ENCODE measurements around the gene CRNKL1.

DNA sequence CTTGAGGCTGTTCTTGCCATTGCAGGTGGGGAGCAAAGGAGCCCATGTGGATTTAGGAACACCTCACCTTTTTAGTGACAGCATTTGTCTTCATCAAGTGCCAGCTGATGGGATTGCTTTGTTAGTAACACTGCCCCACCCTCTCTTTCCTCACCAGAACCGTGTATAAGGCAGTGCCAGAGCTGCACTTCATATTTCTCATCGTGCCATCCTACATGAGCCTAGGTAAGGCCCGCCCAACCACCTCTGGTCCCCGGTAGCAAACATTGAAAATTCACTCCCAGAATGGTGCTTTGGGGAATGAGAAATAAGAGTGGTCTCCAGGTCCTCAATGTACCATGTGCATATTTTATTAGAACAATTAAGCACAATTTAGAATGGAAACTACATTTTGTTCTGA lies 22.8 kb upstream of the CRNKL1 start:
- TF ChIP-seq, protein P1, sequence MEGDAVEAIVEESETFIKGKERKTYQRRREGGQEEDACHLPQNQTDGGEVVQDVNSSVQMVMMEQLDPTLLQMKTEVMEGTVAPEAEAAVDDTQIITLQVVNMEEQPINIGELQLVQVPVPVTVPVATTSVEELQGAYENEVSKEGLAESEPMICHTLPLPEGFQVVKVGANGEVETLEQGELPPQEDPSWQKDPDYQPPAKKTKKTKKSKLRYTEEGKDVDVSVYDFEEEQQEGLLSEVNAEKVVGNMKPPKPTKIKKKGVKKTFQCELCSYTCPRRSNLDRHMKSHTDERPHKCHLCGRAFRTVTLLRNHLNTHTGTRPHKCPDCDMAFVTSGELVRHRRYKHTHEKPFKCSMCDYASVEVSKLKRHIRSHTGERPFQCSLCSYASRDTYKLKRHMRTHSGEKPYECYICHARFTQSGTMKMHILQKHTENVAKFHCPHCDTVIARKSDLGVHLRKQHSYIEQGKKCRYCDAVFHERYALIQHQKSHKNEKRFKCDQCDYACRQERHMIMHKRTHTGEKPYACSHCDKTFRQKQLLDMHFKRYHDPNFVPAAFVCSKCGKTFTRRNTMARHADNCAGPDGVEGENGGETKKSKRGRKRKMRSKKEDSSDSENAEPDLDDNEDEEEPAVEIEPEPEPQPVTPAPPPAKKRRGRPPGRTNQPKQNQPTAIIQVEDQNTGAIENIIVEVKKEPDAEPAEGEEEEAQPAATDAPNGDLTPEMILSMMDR (IDR thresholded peaks at IDR 0.05; ENCODE audit: insufficient read depth, low read length, poor library complexity, severe bottlenecking), result no peak
- TF ChIP-seq EZH2phosphoT487 (conservative IDR thresholded peaks at IDR 0.05; ENCODE audit: low read length), result no peak
